Activated B cell treated with CpG ODN at 0.5 μM for 24 hours (primary cell): ENCODE measurements around the gene ARID3B. TPM values are rescaled to one million over a fixed set of nuclear protein-coding genes. Genes with fewer than 3 reads are reported as not detected.

Experiments used
- ATAC-seq: fragments of 200-7000 bp; cut with Tn5 transposase; one replicate; pipeline ENCODE4 v1.10.0; 2021; ENCODE audit warnings: low read depth, mild to moderate bottlenecking, moderate library complexity
- CTCF ChIA-PET: fragments of 350-600 bp; sonication (Branson Sonifier 250); formaldehyde crosslinking; loops from one replicate; lab custom pipeline; 2021; ENCODE audit warnings: antibody characterized with exemption; lab: Charles Lee
- POLR2A ChIA-PET: fragments of 350-600 bp; sonication (Branson Sonifier 250); formaldehyde crosslinking; loops from one replicate; lab custom pipeline; 2021; ENCODE audit warnings: antibody characterized with exemption; lab: Charles Lee
- DNase-seq: peaks from one replicate; pipeline ENCODE4 v3.0.0; 2022
- H3K27ac Mint-ChIP-seq: one replicate; pipeline ENCODE4 v1.8.0; 2020; ENCODE audit warnings: mixed read lengths
- H3K27me3 Mint-ChIP-seq: one replicate; pipeline ENCODE4 v1.8.0; 2021; ENCODE audit warnings: mixed read lengths
- H3K36me3 Mint-ChIP-seq: one replicate; pipeline ENCODE4 v1.8.0; 2021; ENCODE audit warnings: low read depth, mixed read lengths
- H3K4me1 Mint-ChIP-seq: one replicate; pipeline ENCODE4 v1.8.0; 2021; ENCODE audit warnings: mixed read lengths
- H3K4me3 Mint-ChIP-seq: one replicate; pipeline ENCODE4 v1.8.0; 2020; ENCODE audit warnings: mild to moderate bottlenecking, mixed read lengths
- H3K9me3 Mint-ChIP-seq: one replicate; pipeline ENCODE4 v1.8.0; 2020; ENCODE audit warnings: mixed read lengths
- CTCF ChIP-seq: fragments of 200-600 bp; IDR thresholded peaks from one replicate; pipeline ENCODE4 v1.8.0; 2022; ENCODE audit warnings: antibody characterized with exemption, mild to moderate bottlenecking
- intact Hi-C: fragments of 100-400 bp; cut with micrococcal nuclease; formaldehyde crosslinking; loops from one replicate; pipeline ENCODE4 v1.15.1; 2024
- total RNA-seq: library from RNA; stranded (reverse); gene quantifications from 2 replicates; pipeline ENCODE4 v1.2.3, GENCODE V29; 2022

Gene ARID3B
- total RNA-seq, 1 donor from 2014 or later = 26.9 TPM

GRCh38 chr15:74613953-74614743, 73.1 kb downstream of the ARID3B start:
- Mint-ChIP-seq H3K27ac (peak overlapping the region; percentile 95), H3K4me1 (peaks cover 26% of the 10 kb centered on the region), H3K9me3 (no peaks in the 10 kb centered on the region), H3K27me3 (no peaks in the 10 kb centered on the region), H3K4me3 (peak overlapping the region; percentile 75), H3K36me3 (peaks cover 10% of the 10 kb centered on the region)
- POLR2A ChIA-PET = interaction anchor here (0.6 to 4.5 kb wide), 15 partner anchors 15 to 840 kb away, joined by 3 to 37 read pairs (median 4); partner anchors contain the start of genes ARID3B, SEMA7A and UBL7
- intact Hi-C loops = loop anchor here (1.0 to 10.0 kb wide), 6 partner anchors 16 to 979 kb away; partner anchors contain the start of genes COX5A and NPTN
- DNase-seq = no peak
- no peak for ATAC-seq
- CTCF ChIA-PET = interaction anchor here (0.9 to 10.6 kb wide), 5 partner anchors 18 to 186 kb away, joined by 3 to 136 read pairs (median 4); no protein-coding TSS in a partner anchor
- TF ChIP-seq CTCF = no peak

GRCh38 chr15:74614744-74615507, 73.9 kb downstream of the ARID3B start:
- DNase-seq (peak; percentile 97), ATAC-seq (peak; percentile 68)
- TF ChIP-seq CTCF = no peak
- H3K4me3 Mint-ChIP-seq = peak overlapping the region; percentile 89
- CTCF ChIA-PET = interaction anchor here (1.1 to 10.6 kb wide), 5 partner anchors 17 to 232 kb away, joined by 3 to 136 read pairs (median 4); no protein-coding TSS in a partner anchor
- POLR2A ChIA-PET = interaction anchor here (0.6 to 4.5 kb wide), 25 partner anchors 13 to 839 kb away, joined by 3 to 37 read pairs (median 5); partner anchors contain the start of genes ARID3B, FAM219B, SEMA7A and SIN3A
- H3K4me1 Mint-ChIP-seq = peaks cover 34% of the 10 kb centered on the region
- intact Hi-C loops = loop anchor here (1.0 to 10.0 kb wide), 10 partner anchors 16 to 980 kb away; partner anchors contain the start of genes ARID3B, COX5A, NPTN and PML
- H3K36me3 Mint-ChIP-seq = peaks cover 18% of the 10 kb centered on the region
- no peaks in the 10 kb centered on the region for H3K9me3 Mint-ChIP-seq
- H3K27ac Mint-ChIP-seq = peak overlapping the region; percentile 95
- no peaks in the 10 kb centered on the region for H3K27me3 Mint-ChIP-seq

- Mint-ChIP-seq H3K4me1 (peaks cover 35% of the 10 kb centered on the region), H3K27me3 (no peaks in the 10 kb centered on the region), H3K27ac (peak within 1 kb of the TSS; percentile 95), H3K4me3 (peak within 1 kb of the TSS; percentile 89), H3K9me3 (no peaks in the 10 kb centered on the region), H3K36me3 (peaks cover 26% of the 10 kb centered on the region)
- TF ChIP-seq CTCF = no peak
- DNase-seq (peak; percentile 99), ATAC-seq (peak; percentile 83)
- intact Hi-C loops = loop anchor here (1.0 to 10.0 kb wide), 8 partner anchors 15 to 981 kb away; partner anchors contain the start of genes ARID3B, COX5A, NPTN and PML
- ChIA-PET POLR2A (interaction anchor here (0.6 to 4.5 kb wide), 27 partner anchors 12 to 838 kb away, joined by 3 to 37 read pairs (median 5); partner anchors contain the start of genes ARID3B, FAM219B, MAN2C1 and MPI), CTCF (interaction anchor here (1.1 to 10.6 kb wide), 4 partner anchors 17 to 233 kb away, joined by 3 to 136 read pairs (median 4); no protein-coding TSS in a partner anchor)
Measured at GRCh38 chr15:74615508-74616365, 74.7 kb downstream of the ARID3B start, which contains the start of gene CLK3. Gene CLK3, plus strand, starts transcription at chr15:74615836. Its CDS starts 3,361 bp downstream, at chr15:74619197.

- DNase-seq = peak; percentile 36
- no peak for TF ChIP-seq CTCF
Measured at GRCh38 chr15:74616366-74616939, 75.4 kb downstream of the ARID3B start.

More at GRCh38 chr15:74616366-74616939, 75.4 kb downstream of the ARID3B start:
- peak overlapping the region; percentile 86 for H3K27ac Mint-ChIP-seq
- H3K4me1 Mint-ChIP-seq = peaks cover 41% of the 10 kb centered on the region
- H3K36me3 Mint-ChIP-seq = peaks cover 33% of the 10 kb centered on the region
- ChIA-PET CTCF (interaction anchor here (0.5 to 10.6 kb wide), 3 partner anchors 16 to 588 kb away, joined by 3 to 136 read pairs (median 3); partner anchors contain the start of gene UBL7), POLR2A (interaction anchor here (0.7 to 4.5 kb wide), 19 partner anchors 11 to 752 kb away, joined by 3 to 37 read pairs (median 6); partner anchors contain the start of genes ARID3B, COX5A, FAM219B and MAN2C1)
- ATAC-seq = no peak
- peak overlapping the region; percentile 89 for H3K4me3 Mint-ChIP-seq
- no peaks in the 10 kb centered on the region for H3K27me3 Mint-ChIP-seq
- H3K9me3 Mint-ChIP-seq = no peaks in the 10 kb centered on the region
- intact Hi-C loops = loop anchor here (10.0 kb wide), 1 partner anchor 982 kb away; the partner anchor contains the start of gene NPTN
